Loucy (cell line): ENCODE data around the gene ADH5.

Experiments
- CTCF ChIP-seq: fragments of 200-600 bp; sonication (generic); conservative IDR thresholded peaks from 2 replicates; pipeline ENCODE4 v1.5.1; 2014; ENCODE audit warnings: mild to moderate bottlenecking, antibody characterized with exemption, low read length
- EZH2phosphoT487 ChIP-seq: fragments of 200-600 bp; IDR thresholded peaks from 2 replicates; pipeline ENCODE4 v1.6.1; 2018; ENCODE audit warnings: antibody characterized with exemption, mild to moderate bottlenecking, moderate library complexity, borderline replicate concordance

- TF ChIP-seq CTCF (no peak), EZH2phosphoT487 (no peak)
Measured at GRCh38 chr4:99084595-99084994, 4.0 kb downstream of the ADH5 start.
